HG02798 (cell line): ENCODE results near the gene ZFHX3.

Experiments used
- ATAC-seq: cut with Tn5 transposase; IDR thresholded peaks from one replicate; pipeline ENCODE4 v1.9.1; 2021; ENCODE audit warnings: mild to moderate bottlenecking; ENCODE audit not compliant: unreplicated experiment, poor library complexity

Gene ZFHX3

GRCh38 chr16:72985148-72985941, 62.6 kb downstream of the ZFHX3 start:
- ATAC-seq = no peak

GRCh38 chr16:72983728-72984350, 64.1 kb downstream of the ZFHX3 start:
- no peak for ATAC-seq

GRCh38 chr16:72983241-72983640, 64.7 kb downstream of the ZFHX3 start:
- no peak for ATAC-seq

GRCh38 chr16:72979974-72980373, 68.0 kb downstream of the ZFHX3 start:
- no peak for ATAC-seq

DNA sequence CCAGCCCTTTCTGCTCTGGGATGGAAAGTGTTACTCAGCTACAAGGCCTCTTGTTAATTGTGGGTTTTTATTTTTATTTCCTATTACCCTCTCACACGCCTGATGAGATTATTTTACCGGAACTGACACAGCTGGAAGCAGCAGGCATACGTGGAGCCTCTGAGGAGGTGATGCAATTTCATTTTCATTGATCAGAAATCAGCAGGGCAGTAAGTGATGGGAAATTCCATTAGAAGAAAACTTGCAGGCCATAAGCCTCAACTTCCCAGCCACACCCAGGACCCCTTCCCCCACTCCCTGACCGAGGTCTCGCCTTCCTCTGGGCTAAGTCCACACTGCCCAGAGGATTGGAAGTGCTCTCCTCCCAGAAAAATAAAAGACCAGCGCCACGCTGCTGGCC, 69.7 kb downstream of the ZFHX3 start:
- no peak for ATAC-seq

GRCh38 chr16:72977127-72977526, 70.8 kb downstream of the ZFHX3 start:
- no peak for ATAC-seq

DNA sequence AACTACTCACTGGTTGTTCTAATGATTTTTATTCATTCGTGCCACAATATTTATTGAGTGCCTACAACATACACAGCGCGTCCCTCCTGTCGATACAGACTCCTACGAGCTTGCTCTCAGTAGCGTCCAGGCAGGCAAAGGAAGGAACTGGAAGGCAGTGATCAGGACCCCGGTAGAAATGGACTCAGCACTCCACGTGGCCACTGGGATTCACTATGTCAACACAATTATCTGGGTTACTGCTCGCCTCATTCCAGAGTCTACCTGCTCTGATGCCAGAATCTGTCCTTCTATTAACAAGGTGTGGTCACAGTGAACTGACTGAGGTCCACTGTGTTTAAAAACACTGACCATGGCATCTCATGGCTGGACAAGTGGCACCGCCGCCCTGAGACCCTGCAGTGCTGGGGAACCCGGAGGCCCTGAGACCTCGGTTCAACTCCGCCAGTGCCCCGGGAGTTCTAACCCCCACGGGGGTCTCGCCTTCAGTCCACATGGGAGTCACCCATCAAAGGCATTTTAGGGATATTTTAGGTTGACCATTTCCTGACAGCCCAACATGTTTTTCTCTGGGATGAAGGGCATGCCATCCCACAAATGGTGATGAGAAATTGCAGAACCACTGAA, 71.4 kb downstream of the ZFHX3 start:
- ATAC-seq = no peak

DNA sequence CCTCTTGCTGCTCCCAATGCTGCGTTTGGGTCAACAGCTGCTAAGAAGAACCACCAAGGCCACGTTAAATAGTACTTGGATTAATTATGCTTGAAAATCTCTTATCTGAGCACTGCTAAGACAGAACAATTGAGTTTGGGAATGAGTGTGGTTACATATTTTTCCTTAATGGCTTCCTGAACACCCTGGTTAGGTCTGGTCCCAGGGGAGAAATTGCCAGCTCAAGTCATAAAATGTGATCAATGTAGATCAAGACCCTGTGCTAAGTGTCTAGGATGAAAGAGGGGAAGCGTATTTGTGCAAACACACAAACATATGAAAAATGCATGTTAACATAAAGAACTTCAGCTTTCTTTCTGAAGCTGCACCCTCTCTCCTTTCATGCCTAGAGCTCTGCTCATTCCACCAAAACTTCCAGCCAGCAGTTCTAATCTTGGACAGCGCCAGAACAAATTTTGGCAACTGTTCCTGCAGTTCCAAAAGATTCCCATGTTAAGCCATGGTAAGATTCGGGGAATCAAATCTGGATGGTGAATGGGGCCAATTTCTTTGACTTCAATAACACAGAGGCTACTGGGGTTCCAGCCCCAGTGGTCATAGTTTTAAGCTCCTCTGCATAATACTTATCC, 72.0 kb downstream of the ZFHX3 start:
- ATAC-seq = no peak

GRCh38 chr16:72974142-72974769, 73.7 kb downstream of the ZFHX3 start:
- ATAC-seq = no peak

DNA sequence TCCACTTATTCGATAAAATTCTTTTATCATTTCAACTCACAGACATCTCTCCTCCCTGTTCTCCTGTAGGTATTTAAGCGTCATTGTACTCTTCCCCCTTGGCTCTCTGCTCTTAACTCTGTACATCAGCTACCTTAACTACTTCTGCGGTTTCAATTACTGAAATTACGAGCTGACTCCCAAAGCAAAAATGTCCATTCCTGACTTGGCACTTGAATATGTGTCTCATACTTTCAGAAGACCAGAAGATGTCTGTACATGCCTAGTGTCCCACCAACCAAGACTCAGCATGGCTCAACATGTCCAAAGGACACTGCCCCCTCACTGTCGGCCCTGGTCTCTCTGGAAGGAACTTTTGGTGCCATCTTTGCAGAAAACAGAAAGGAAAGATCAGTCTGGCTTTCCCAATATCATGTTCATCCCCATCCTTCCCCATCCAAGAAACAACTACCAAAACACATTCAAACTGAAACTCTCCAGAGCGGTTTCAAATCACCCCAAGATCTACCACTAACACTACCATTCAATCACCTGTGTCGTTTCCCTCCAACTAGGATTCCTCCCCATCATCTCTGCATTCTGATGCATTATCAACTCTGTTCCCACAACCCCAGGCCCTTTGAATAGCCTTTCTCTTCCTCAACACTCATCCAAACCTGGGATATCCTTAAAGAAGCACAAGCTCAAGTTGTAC, 74.9 kb downstream of the ZFHX3 start:
- ATAC-seq = no peak

- no peak for ATAC-seq
Observed at GRCh38 chr16:72971370-72971769, 76.6 kb downstream of the ZFHX3 start.

- ATAC-seq = no peak
Observed at GRCh38 chr16:72970656-72971055, 77.3 kb downstream of the ZFHX3 start.

DNA sequence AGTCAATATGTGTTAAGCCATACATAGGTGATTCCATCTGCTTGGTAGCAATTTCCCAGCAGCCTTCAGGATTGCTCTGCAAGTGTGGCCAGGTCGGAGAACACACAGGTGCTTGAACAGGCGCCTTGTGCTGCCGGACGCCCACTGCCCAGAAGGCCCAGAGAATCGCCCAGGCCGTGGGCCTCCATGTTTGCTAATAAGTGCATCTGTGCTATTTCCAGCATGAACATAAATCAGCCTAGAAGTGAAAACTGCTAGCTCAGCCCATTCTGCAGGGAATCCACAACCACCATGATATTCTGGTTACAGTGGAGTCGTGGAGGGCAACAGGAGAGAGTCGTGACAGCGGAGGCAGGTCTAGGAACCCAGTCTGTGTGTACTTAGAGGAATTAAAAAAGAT, 78.1 kb downstream of the ZFHX3 start:
- ATAC-seq = no peak

- no peak for ATAC-seq
Observed at GRCh38 chr16:72969146-72969545, 78.8 kb downstream of the ZFHX3 start.

GRCh38 chr16:72967941-72968340, 80.0 kb downstream of the ZFHX3 start:
- ATAC-seq = no peak

DNA sequence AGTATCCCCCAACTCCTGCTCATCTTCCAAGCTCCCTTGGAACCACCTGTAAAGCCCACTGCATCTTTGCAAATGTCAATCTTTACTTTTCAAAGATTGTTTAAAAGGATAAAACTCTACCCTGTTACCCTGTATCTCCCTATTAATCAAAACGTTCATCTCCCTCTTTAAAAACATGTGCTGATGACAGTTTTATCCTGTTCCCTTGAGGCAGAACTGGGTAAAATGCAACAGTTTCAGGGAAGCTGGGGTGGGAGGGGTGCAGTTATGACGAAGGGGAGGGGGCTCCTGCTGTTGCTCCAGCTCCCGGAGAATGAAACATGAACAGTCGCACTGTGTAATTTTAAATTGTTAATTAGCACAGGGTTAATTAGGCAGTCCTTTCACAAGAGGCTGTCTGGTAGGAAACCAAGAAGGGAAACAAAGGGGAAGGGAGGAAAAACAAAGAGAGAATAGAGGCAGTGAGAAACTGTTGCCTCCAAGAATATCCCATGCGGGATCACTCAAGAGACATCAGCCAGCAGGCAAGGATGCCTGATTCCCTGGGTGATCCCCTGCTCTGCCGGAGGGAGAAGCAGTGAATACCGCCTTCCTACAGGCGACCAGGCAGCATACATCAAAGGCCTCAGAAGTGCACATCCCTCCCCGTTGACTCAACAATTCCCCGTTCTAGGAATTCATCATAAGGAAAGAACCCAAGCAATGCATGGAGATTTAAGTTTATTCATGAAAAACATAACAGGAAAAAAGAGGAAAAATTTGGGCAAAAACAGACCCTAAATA, 84.2 kb downstream of the ZFHX3 start:
- no peak for ATAC-seq

GRCh38 chr16:72962347-72962746, 85.6 kb downstream of the ZFHX3 start:
- ATAC-seq = no peak

DNA sequence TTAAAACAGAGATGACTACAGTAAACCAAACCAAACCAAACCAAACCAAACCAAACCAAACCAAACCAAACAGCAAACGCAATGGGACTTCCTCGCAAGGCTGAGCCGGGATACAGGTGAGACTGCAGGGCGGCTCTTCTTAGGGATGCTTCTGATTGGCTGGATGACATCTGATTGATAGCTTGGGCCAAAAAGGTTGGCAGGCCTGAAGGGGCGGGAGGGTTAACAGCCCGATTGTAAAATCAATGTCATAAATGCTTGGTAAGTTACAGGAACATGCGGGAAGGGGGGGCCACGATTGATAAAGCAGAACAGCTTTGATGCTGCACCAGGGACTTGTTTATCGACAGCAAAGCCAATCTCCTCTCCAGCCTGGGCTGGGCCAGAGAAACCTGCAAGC, 86.1 kb downstream of the ZFHX3 start:
- no peak for ATAC-seq

- ATAC-seq = no peak
Observed at GRCh38 chr16:72961115-72961832, 86.7 kb downstream of the ZFHX3 start.
